IMR-90 (cell line): ENCODE measurements around the gene SEMA6A. TPM values are rescaled to one million over a fixed set of nuclear protein-coding genes. Genes with fewer than 3 reads are reported as not detected.

Experiments used
- ATAC-seq: fragments of 200-7000 bp; cut with Tn5 transposase; 2 replicates; pipeline ENCODE4 v1.9.1; 2020; ENCODE audit warnings: low read depth, mild to moderate bottlenecking, moderate library complexity
- BruUV-seq: library from RNA; stranded (reverse); fragments of 400-500 nt; replicated peaks from 2 replicates; lab custom pipeline; 2021; lab: Mats Ljungman, UMichigan
- CTCF ChIA-PET: fragments of 300-600 bp; formaldehyde crosslinking; extraction: SDS; loops from one replicate; lab custom pipeline; 2021; ENCODE audit warnings: antibody characterized with exemption; lab: Yijun Ruan, JAX
- POLR2A ChIA-PET: fragments of 300-600 bp; sonication (Branson Sonifier 250); formaldehyde crosslinking; loops from one replicate; lab custom pipeline; 2022; ENCODE audit warnings: antibody characterized with exemption; ENCODE audit not compliant: unreplicated experiment; lab: Charles Lee
- DNase-seq: peaks from one replicate; pipeline ENCODE4 v3.0.0; 2013
- H2AFZ ChIP-seq: replicated peaks from 2 replicates; pipeline ENCODE3; 2013; ENCODE audit warnings: low read length, mild to moderate bottlenecking; ENCODE audit not compliant: poor library complexity
- H2AK5ac ChIP-seq: 2 replicates; pipeline ENCODE4 v1.6.1; 2013; ENCODE audit warnings: low read depth, low read length, inconsistent platforms
- H2AK9ac ChIP-seq: replicated peaks from 2 replicates; pipeline ENCODE3; 2013; ENCODE audit warnings: mild to moderate bottlenecking, low read depth, low read length, moderate library complexity; ENCODE audit not compliant: poor library complexity
- H2BK120ac ChIP-seq: 2 replicates; pipeline ENCODE4 v1.6.1; 2013; ENCODE audit warnings: low read depth, low read length, inconsistent platforms
- H2BK15ac ChIP-seq: 3 replicates; pipeline ENCODE4 v1.6.1; 2013; ENCODE audit warnings: low read depth, low read length, inconsistent platforms
- H2BK20ac ChIP-seq: 2 replicates; pipeline ENCODE4 v1.6.1; 2013; ENCODE audit warnings: low read depth, mild to moderate bottlenecking, inconsistent platforms, low read length, moderate library complexity
- H2BK5ac ChIP-seq: 2 replicates; pipeline ENCODE4 v1.6.1; 2013; ENCODE audit warnings: mild to moderate bottlenecking, low read depth, low read length, inconsistent platforms; ENCODE audit not compliant: poor library complexity, severe bottlenecking
- H3K14ac ChIP-seq: replicated peaks from 2 replicates; pipeline ENCODE4 v1.6.1; 2013; ENCODE audit warnings: low read depth, low read length, inconsistent platforms
- H3K18ac ChIP-seq: 2 replicates; pipeline ENCODE4 v1.6.1; 2013; ENCODE audit warnings: low read depth, low read length, control low read depth
- H3K23ac ChIP-seq: 2 replicates; pipeline ENCODE4 v1.6.1; 2013; ENCODE audit warnings: low read depth, low read length, inconsistent platforms
- H3K27ac ChIP-seq: 2 replicates; pipeline ENCODE4 v1.5.1; 2013; ENCODE audit warnings: mild to moderate bottlenecking, control low read depth, low read length; ENCODE audit not compliant: insufficient read depth
- H3K27me3 ChIP-seq: 2 replicates; pipeline ENCODE4 v1.6.1; 2013; ENCODE audit warnings: low read length; ENCODE audit not compliant: control insufficient read depth, insufficient read depth
- H3K36me3 ChIP-seq: 2 replicates; pipeline ENCODE4 v1.6.1; 2013; ENCODE audit warnings: low read length, mixed read lengths; ENCODE audit not compliant: control insufficient read depth, insufficient read depth
- H3K4ac ChIP-seq: 2 replicates; pipeline ENCODE4 v1.6.1; 2013; ENCODE audit warnings: low read depth, low read length, inconsistent platforms
- H3K4me1 ChIP-seq: 2 replicates; pipeline ENCODE4 v1.6.1; 2013; ENCODE audit warnings: low read length, mixed read lengths; ENCODE audit not compliant: control insufficient read depth, insufficient read depth
- H3K4me2 ChIP-seq: 2 replicates; pipeline ENCODE4 v1.6.1; 2013; ENCODE audit warnings: low read depth, mild to moderate bottlenecking, control low read depth, low read length, moderate library complexity
- H3K4me3 ChIP-seq: 2 replicates; pipeline ENCODE4 v1.5.1; 2013; ENCODE audit warnings: low read depth, mild to moderate bottlenecking, control low read depth, low read length, moderate library complexity; ENCODE audit not compliant: insufficient read depth
- H3K56ac ChIP-seq: 2 replicates; pipeline ENCODE4 v1.6.1; 2013; ENCODE audit warnings: low read length, inconsistent platforms; ENCODE audit not compliant: insufficient read depth; ENCODE audit errors: extremely low read depth
- H3K79me1 ChIP-seq, 2 experiments: 2 replicates each; pipeline ENCODE4 v1.6.1; 2013; ENCODE audit warnings: low read length in 2 of 2, inconsistent platforms in 1 of 2, low read depth in 1 of 2
- H3K9ac ChIP-seq: 2 replicates; pipeline ENCODE4 v1.6.1; 2013; ENCODE audit warnings: low read depth, low read length, control low read depth
- H3K9me1 ChIP-seq: 2 replicates; pipeline ENCODE4 v1.6.1; 2013; ENCODE audit warnings: low read length, inconsistent platforms; ENCODE audit not compliant: insufficient read depth
- H3K9me3 ChIP-seq: 2 replicates; pipeline ENCODE4 v1.6.1; 2013; ENCODE audit warnings: low read length; ENCODE audit not compliant: control insufficient read depth, insufficient read depth
- H4K20me1 ChIP-seq: 2 replicates; pipeline ENCODE4 v1.6.1; 2013; ENCODE audit warnings: low read length, inconsistent platforms; ENCODE audit not compliant: insufficient read depth
- H4K5ac ChIP-seq: 2 replicates; pipeline ENCODE4 v1.6.1; 2013; ENCODE audit warnings: mild to moderate bottlenecking, low read depth, low read length, control low read depth
- H4K8ac ChIP-seq, 2 experiments: 2 replicates each; pipeline ENCODE4 v1.6.1; 2013; ENCODE audit warnings: low read depth in 2 of 2, low read length in 2 of 2, control low read depth in 1 of 2, inconsistent platforms in 1 of 2
- H4K91ac ChIP-seq: 2 replicates; pipeline ENCODE4 v1.6.1; 2013; ENCODE audit warnings: low read depth, low read length, inconsistent platforms; ENCODE audit not compliant: insufficient read depth
- BHLHE40 ChIP-seq: fragments of 150-350 bp; IDR thresholded peaks from 2 replicates; pipeline ENCODE4 v1.6.1; 2016; ENCODE audit warnings: mild to moderate bottlenecking, low read depth, low read length
- CEBPB ChIP-seq: IDR thresholded peaks from 2 replicates; pipeline ENCODE4 v1.6.1; 2012; ENCODE audit warnings: low read depth, low read length, improper control_type of control experiment
- CHD1 ChIP-seq: IDR thresholded peaks from 2 replicates; pipeline ENCODE4 v1.6.1; 2012; ENCODE audit warnings: low read depth, low read length, improper control_type of control experiment
- FOS ChIP-seq: fragments of 150-350 bp; IDR thresholded peaks from 2 replicates; pipeline ENCODE4 v1.6.1; 2016; ENCODE audit warnings: low read depth, low read length
- MAFK ChIP-seq: IDR thresholded peaks from 2 replicates; pipeline ENCODE4 v1.6.1; 2012; ENCODE audit warnings: low read depth, low read length, improper control_type of control experiment
- MAZ ChIP-seq: IDR thresholded peaks from 2 replicates; pipeline ENCODE4 v1.6.1; 2012; ENCODE audit warnings: low read depth, mild to moderate bottlenecking, low read length, improper control_type of control experiment, moderate library complexity, borderline replicate concordance
- MXI1 ChIP-seq: IDR thresholded peaks from 2 replicates; pipeline ENCODE4 v1.6.1; 2012; ENCODE audit warnings: low read depth, mild to moderate bottlenecking, low read length, moderate library complexity, borderline replicate concordance
- NFE2L2 ChIP-seq: fragments of 150-350 bp; IDR thresholded peaks from 2 replicates; pipeline ENCODE4 v1.6.1; 2016; ENCODE audit warnings: low read depth, mild to moderate bottlenecking, low read length
- POLR2A ChIP-seq: IDR thresholded peaks from 2 replicates; pipeline ENCODE4 v1.6.1; 2012; ENCODE audit warnings: mild to moderate bottlenecking, low read depth, low read length
- RAD21 ChIP-seq: IDR thresholded peaks from 2 replicates; pipeline ENCODE4 v1.6.1; 2012; ENCODE audit warnings: low read length, improper control_type of control experiment
- RCOR1 ChIP-seq: IDR thresholded peaks from 2 replicates; pipeline ENCODE4 v1.6.1; 2012; ENCODE audit warnings: mild to moderate bottlenecking, low read length, improper control_type of control experiment; ENCODE audit not compliant: insufficient replicate concordance
- RFX5 ChIP-seq: IDR thresholded peaks from 2 replicates; pipeline ENCODE4 v1.8.0; 2012; ENCODE audit warnings: low read depth, mild to moderate bottlenecking, low read length, moderate library complexity
- SMC3 ChIP-seq: fragments of 150-350 bp; IDR thresholded peaks from 2 replicates; pipeline ENCODE4 v1.6.1; 2016; ENCODE audit warnings: low read depth, mild to moderate bottlenecking, antibody characterized with exemption, low read length, moderate library complexity
- WGBS, 2 experiments: methylation state at CpG; one replicate each; pipeline versions ENCODE4 v1.1.5 to v1.1.7; 2013; ENCODE audit warnings: missing lambda C conversion rate in 2 of 2; ENCODE audit not compliant: insufficient read length in 1 of 2; ENCODE audit errors: extremely low coverage in 2 of 2; 5-methylcytosine and 5-hydroxymethylcytosine counted together
- dilution Hi-C: fragments of 300-500 bp; cut with HindIII; formaldehyde crosslinking; loops from one replicate; pipeline ENCODE4 v1.14.3; 2018; ENCODE audit warnings: low sequenced_read_pairs; ENCODE audit not compliant: unreplicated experiment
- in situ Hi-C: fragments of 300-500 bp; cut with MboI; formaldehyde crosslinking; loops from 3 replicates; pipeline ENCODE4 v1.14.3; 2019; ENCODE audit warnings: low sequenced_read_pairs, inconsistent platforms, mixed read lengths
- intact Hi-C: fragments of 100-400 bp; cut with micrococcal nuclease; formaldehyde crosslinking; loops from 2 replicates; pipeline ENCODE4 v1.10.0; 2022
- polyA plus RNA-seq, 3 experiments: library from polyadenylated mRNA; depleted of rRNA; stranded (reverse); fragments of >200 nt; gene quantifications; 2 replicates each; pipeline ENCODE4 v1.2.3, GENCODE V29; 2012; ENCODE audit warnings: low replicate concordance in 1 of 3
- total RNA-seq: library from RNA; depleted of rRNA; stranded (reverse); fragments of >200 nt; gene quantifications from 2 replicates; pipeline ENCODE4 v1.2.3, GENCODE V29; 2012
- TF ChIP-seq, protein P1 (sequence below): conservative IDR thresholded peaks from 2 replicates; pipeline ENCODE4 v1.5.1; 2012; ENCODE audit warnings: mild to moderate bottlenecking, low read depth, low read length, improper control_type of control experiment
- TF ChIP-seq, protein P2 (sequence below): fragments of 150-350 bp; IDR thresholded peaks from 2 replicates; pipeline ENCODE4 v1.6.1; 2017; ENCODE audit warnings: mild to moderate bottlenecking, antibody characterized with exemption, low read length, low read depth
- TF ChIP-seq, protein P3 (sequence below): fragments of 150-350 bp; IDR thresholded peaks from 2 replicates; pipeline ENCODE4 v1.6.1; 2016; ENCODE audit warnings: low read depth, mild to moderate bottlenecking, low read length, moderate library complexity, borderline replicate concordance

The SEMA6A gene
- total and polyA plus RNA-seq, 2 of the 4 experiments (the other 2 are of a cell fraction), result 0.27 to 0.36 TPM

DNA sequence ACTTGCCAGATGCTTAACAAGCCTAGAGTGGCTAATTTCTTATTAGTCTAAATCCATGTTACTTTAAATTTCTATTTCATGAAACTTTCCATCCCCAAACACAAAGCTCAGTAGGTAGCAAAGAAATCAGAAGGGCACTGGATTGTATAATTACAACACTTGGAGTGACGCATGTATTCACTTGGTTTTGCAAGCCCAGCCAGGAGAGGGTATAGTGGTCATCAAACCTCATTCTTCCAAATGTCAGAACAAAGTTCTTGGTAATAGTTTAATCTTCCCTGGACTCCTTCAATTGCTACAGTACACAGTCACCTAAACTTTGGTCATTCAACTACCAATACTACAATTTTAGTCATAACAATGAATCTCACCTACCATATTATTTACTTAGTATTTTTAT, 112.1 kb downstream of the SEMA6A start:
- Histone ChIP-seq H3K4me2 (no peak overlapping the region), H2BK15ac (no peak overlapping the region), H3K4ac (no peak overlapping the region), H3K9me1 (no peaks in the 10 kb centered on the region), H2AFZ (no peak overlapping the region), H2AK5ac (no peak overlapping the region), H3K36me3 (no peaks in the 10 kb centered on the region), H3K27me3 (no peaks in the 10 kb centered on the region; the same call in 1 of the 2 replicates), H4K91ac (no peak overlapping the region), H3K27ac (no peak overlapping the region), H2BK5ac (no peak overlapping the region), H3K9me3 (no peaks in the 10 kb centered on the region), H4K5ac (no peak overlapping the region), H3K14ac (no peak overlapping the region), H3K4me1 (no peaks in the 10 kb centered on the region), H3K4me3 (no peak overlapping the region), H4K8ac (no peak overlapping the region), H2BK20ac (no peak overlapping the region), H3K79me1 (no peaks in the 10 kb centered on the region), H2AK9ac (no peak overlapping the region), H3K9ac (no peak overlapping the region), H3K23ac (no peak overlapping the region), H3K18ac (no peak overlapping the region), H4K20me1 (no peaks in the 10 kb centered on the region), H2BK120ac (no peak overlapping the region), H3K56ac (no peak overlapping the region)
- no CpG with 5 or more reads among the region's 1 CpG for WGBS, 2 experiments
- ATAC-seq (no peak), DNase-seq (no peak)
- CTCF ChIA-PET, result interaction anchor here (0.5 to 1.3 kb wide), 2 partner anchors 14 to 58 kb away, joined by 3 read pairs; no protein-coding TSS in a partner anchor
- POLR2A ChIA-PET, result no interaction called here
- dilution Hi-C loops (no loop called here), intact Hi-C loops (no loop called here), in situ Hi-C loops (no loop called here)
- TF ChIP-seq, protein P1, sequence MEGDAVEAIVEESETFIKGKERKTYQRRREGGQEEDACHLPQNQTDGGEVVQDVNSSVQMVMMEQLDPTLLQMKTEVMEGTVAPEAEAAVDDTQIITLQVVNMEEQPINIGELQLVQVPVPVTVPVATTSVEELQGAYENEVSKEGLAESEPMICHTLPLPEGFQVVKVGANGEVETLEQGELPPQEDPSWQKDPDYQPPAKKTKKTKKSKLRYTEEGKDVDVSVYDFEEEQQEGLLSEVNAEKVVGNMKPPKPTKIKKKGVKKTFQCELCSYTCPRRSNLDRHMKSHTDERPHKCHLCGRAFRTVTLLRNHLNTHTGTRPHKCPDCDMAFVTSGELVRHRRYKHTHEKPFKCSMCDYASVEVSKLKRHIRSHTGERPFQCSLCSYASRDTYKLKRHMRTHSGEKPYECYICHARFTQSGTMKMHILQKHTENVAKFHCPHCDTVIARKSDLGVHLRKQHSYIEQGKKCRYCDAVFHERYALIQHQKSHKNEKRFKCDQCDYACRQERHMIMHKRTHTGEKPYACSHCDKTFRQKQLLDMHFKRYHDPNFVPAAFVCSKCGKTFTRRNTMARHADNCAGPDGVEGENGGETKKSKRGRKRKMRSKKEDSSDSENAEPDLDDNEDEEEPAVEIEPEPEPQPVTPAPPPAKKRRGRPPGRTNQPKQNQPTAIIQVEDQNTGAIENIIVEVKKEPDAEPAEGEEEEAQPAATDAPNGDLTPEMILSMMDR, result no peak
- no peak for TF ChIP-seq CEBPB
- TF ChIP-seq, protein P2, sequence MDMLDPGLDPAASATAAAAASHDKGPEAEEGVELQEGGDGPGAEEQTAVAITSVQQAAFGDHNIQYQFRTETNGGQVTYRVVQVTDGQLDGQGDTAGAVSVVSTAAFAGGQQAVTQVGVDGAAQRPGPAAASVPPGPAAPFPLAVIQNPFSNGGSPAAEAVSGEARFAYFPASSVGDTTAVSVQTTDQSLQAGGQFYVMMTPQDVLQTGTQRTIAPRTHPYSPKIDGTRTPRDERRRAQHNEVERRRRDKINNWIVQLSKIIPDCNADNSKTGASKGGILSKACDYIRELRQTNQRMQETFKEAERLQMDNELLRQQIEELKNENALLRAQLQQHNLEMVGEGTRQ, result no peak
- TF ChIP-seq CHD1, result no peak
- TF ChIP-seq NFE2L2, result no peak
- TF ChIP-seq RAD21, result no peak
- TF ChIP-seq RFX5, result no peak
- TF ChIP-seq BHLHE40, result no peak
- no peak for TF ChIP-seq MAFK
- no peak for TF ChIP-seq MXI1
- no peak for TF ChIP-seq RCOR1
- TF ChIP-seq FOS, result no peak
- no peak for TF ChIP-seq MAZ
- TF ChIP-seq, protein P3, sequence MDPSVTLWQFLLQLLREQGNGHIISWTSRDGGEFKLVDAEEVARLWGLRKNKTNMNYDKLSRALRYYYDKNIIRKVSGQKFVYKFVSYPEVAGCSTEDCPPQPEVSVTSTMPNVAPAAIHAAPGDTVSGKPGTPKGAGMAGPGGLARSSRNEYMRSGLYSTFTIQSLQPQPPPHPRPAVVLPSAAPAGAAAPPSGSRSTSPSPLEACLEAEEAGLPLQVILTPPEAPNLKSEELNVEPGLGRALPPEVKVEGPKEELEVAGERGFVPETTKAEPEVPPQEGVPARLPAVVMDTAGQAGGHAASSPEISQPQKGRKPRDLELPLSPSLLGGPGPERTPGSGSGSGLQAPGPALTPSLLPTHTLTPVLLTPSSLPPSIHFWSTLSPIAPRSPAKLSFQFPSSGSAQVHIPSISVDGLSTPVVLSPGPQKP, result no peak
- TF ChIP-seq POLR2A, result no peak
- TF ChIP-seq SMC3, result no peak
- no TSS peak for BruUV-seq
